Heart right ventricle (tissue), 16 donors: Measurements from ENCODE around the gene ATG4A. TPM values are rescaled to one million over a fixed set of nuclear protein-coding genes. Genes with fewer than 3 reads are reported as not detected.
A peak's percentile ranks its signal among the peaks of the same experiment; 100 is the strongest.

Source experiments
- ATAC-seq, 8 donors: fragments of 200-7000 bp; cut with Tn5 transposase; one replicate each; pipeline ENCODE4 v1.9.1; 2020; ENCODE audit warnings: mild to moderate bottlenecking in 8 of 8, moderate library complexity in 8 of 8, moderate number of reproducible peaks in 1 of 8
- DNase-seq, 2 donors: peaks; one replicate each; pipeline ENCODE4 v3.0.0-alpha.2; 2020
- H3K27ac ChIP-seq, 10 donors: fragments of 200-600 bp; sonication (generic) in 2 of 10; one replicate each; pipeline versions ENCODE4 v1.5.0 to v1.8.0; 2020 to 2022; ENCODE audit warnings: mild to moderate bottlenecking in 3 of 10
- H3K27me3 ChIP-seq, 7 donors: fragments of 200-600 bp; one replicate each; pipeline ENCODE4 v1.8.0; 2021 to 2022; ENCODE audit warnings: mild to moderate bottlenecking in 2 of 7
- H3K36me3 ChIP-seq, 9 donors: fragments of 200-600 bp; sonication (generic) in 1 of 9; one replicate each; pipeline versions ENCODE4 v1.5.0 to v1.8.0; 2020 to 2022; ENCODE audit warnings: mild to moderate bottlenecking in 2 of 9
- H3K4me1 ChIP-seq, 9 donors: fragments of 200-600 bp; sonication (generic) in 1 of 9; one replicate each; pipeline versions ENCODE4 v1.5.0 to v1.8.0; 2020 to 2022; ENCODE audit warnings: mild to moderate bottlenecking in 4 of 9
- H3K4me3 ChIP-seq, 10 donors: fragments of 200-600 bp; sonication (generic) in 2 of 10; one replicate each; pipeline versions ENCODE4 v1.5.0 to v1.8.0; 2020 to 2022; ENCODE audit warnings: mild to moderate bottlenecking in 7 of 10, moderate library complexity in 2 of 10
- H3K9me3 ChIP-seq, 11 donors: fragments of 200-600 bp in 10 of 11; sonication (generic) in 2 of 11; one replicate each; pipeline versions ENCODE4 v1.5.0 to v1.8.0; 2013 to 2022; ENCODE audit warnings: mild to moderate bottlenecking in 2 of 11, control low read depth in 1 of 11, moderate library complexity in 1 of 11
- WGBS, 2 donors: extraction: QIAGEN DNeasy Blood & Tissue Kit; methylation state at CpG; one replicate each; pipeline ENCODE4 v1.1.7; 2013; ENCODE audit warnings: inconsistent platforms in 1 of 2; 5-methylcytosine and 5-hydroxymethylcytosine counted together
- intact Hi-C, 10 donors: fragments of 100-400 bp; cut with DNase I; formaldehyde crosslinking; loops; one replicate each; pipeline versions ENCODE4 v1.11.1 to v1.14.2; 2022
- polyA plus RNA-seq, 2 donors: library from polyadenylated mRNA; stranded (reverse); fragments of 200-250 nt; gene quantifications; one replicate each; pipeline ENCODE4 v1.2.3, GENCODE V29; 2013
- total RNA-seq, 10 donors: library from RNA; stranded (reverse); fragmentation: NEBNext Ultra II Directional in 3 of 10; extraction: Animal tissue kit (Norgen Biotek cat#: 25700) in 3 of 10; gene quantifications; one replicate each; pipeline versions ENCODE4 v1.2.1 to v1.2.4, GENCODE V29; 2021 to 2023
- TF ChIP-seq, protein P1 (sequence below), 9 donors: fragments of 200-600 bp; sonication (generic) in 2 of 9; IDR thresholded peaks; one replicate each; pipeline versions ENCODE4 v1.5.0 to v1.8.0; 2021 to 2022; ENCODE audit warnings: antibody characterized with exemption in 9 of 9, mild to moderate bottlenecking in 5 of 9, moderate library complexity in 1 of 9
- donor health status: Arrhythmogenic right ventricular cardiomyopathy.
- donor health status: ischemic (EF 13 %, LVEDD 7.1; RV severe dilation, severe dysfunction).
- donor health status: healthy with polysubstance abuse.
- donor health status: DM: no; HTN: yes; CAD: no.
- donor health status: DM: no; HTN: no; CAD: no.
- donor health status: ischemic (EF 25% LVEDD 6.9; RV normal size, moderate dysfunction).
- donor health status: ischemic (EF 25% LVEDD 5.7; RV mildly dilated, moderate dysfunction).
- donor health status: healthy.
- donor health status: DM: yes; HTN: yes; CAD: no.
- donor health status: Ischemic cardiomyopathy.
- donor health status: ischemic (EF 35%, LVEDD 5.7; RV mildly dilated, moderate dysfunction).
- donor health status: nonischemic (EF 11% LVEDD 7.7; RV severe dilation, severe dysfunction).
- donor health status: DM: yes; HTN: yes; CAD: no.
- donor health status: PGD.
- donor health status: ischemic (EF 29% LVEDD 5.4; RV normal size, mild dysfunction).
- donor health status: nonischemic (EF 23%, LVEDD 6.1; RV moderate dilation, normal function).

Gene ATG4A
- total and polyA plus RNA-seq, 12 donors = 13.1 to 20.5 (median 17.1) TPM

DNA sequence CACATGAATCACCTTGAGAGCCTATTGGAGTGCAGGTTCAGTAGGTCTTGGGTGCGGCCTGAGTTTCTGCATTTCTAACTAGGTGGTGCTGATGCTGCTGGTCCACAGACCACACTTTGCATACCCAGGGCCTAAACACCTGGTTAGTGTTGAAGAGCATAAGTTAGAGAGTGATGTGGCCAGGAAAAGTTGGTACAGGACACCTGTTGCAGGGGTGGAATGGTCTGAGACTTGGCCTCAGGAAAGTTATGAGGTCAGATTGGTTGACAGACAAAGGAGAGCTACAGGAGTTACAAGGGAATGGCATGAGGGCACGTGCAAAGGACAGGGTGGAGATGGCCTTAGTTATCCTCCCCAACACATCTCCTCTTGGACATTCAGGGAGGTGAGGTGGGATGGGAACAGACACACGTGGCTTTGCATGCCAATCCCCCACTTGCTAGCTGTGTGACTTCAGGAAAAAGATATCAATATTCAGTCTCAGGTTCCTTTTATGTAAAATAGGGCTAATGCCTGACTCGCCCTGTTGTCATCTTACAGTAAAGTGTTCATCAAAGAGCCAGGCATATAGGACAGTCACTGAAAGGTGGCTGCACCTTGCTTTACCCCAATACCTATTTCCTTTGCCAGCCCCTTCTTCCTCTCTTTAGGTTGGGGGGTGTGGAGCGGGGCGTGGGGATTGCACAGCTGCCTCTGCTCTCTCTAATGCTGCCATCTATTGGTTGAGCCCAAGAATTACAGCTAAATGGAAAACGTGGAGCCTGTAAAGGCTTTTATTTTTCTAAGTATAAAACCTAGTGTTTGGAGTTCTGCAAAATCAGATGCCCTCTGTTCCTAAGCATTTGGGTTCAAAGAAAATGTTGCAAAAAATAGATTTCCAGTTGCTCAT is 47.5 kb downstream of the ATG4A start:
- Histone ChIP-seq H3K27ac (no peak overlapping the region), H3K36me3 (peaks cover 0 to 79% (median 0%) of the 10 kb centered on the region in 9 donors), H3K4me3 (no peak overlapping the region), H3K27me3 (peaks cover 0 to 6% (median 0%) of the 10 kb centered on the region in 7 donors), H3K4me1 (no peaks in the 10 kb centered on the region), H3K9me3 (peaks cover 0 to 3% (median 0%) of the 10 kb centered on the region in 11 donors)
- intact Hi-C loops = loop anchor here in 5 of 10 donors (2.0 to 10.0 kb wide), 3 partner anchors 114 to 118 kb away; no protein-coding TSS in a partner anchor
- ATAC-seq (peak in 2 of 8 donors; percentile 14 to 44), DNase-seq (no peak)
- TF ChIP-seq, protein P1, sequence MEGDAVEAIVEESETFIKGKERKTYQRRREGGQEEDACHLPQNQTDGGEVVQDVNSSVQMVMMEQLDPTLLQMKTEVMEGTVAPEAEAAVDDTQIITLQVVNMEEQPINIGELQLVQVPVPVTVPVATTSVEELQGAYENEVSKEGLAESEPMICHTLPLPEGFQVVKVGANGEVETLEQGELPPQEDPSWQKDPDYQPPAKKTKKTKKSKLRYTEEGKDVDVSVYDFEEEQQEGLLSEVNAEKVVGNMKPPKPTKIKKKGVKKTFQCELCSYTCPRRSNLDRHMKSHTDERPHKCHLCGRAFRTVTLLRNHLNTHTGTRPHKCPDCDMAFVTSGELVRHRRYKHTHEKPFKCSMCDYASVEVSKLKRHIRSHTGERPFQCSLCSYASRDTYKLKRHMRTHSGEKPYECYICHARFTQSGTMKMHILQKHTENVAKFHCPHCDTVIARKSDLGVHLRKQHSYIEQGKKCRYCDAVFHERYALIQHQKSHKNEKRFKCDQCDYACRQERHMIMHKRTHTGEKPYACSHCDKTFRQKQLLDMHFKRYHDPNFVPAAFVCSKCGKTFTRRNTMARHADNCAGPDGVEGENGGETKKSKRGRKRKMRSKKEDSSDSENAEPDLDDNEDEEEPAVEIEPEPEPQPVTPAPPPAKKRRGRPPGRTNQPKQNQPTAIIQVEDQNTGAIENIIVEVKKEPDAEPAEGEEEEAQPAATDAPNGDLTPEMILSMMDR (IDR thresholded peaks at IDR 0.05) = peak; percentile 19 to 56 (median 48)
- 79 to 86% methylated on average over 7 of the region's 7 CpGs for WGBS, 2 donors

DNA sequence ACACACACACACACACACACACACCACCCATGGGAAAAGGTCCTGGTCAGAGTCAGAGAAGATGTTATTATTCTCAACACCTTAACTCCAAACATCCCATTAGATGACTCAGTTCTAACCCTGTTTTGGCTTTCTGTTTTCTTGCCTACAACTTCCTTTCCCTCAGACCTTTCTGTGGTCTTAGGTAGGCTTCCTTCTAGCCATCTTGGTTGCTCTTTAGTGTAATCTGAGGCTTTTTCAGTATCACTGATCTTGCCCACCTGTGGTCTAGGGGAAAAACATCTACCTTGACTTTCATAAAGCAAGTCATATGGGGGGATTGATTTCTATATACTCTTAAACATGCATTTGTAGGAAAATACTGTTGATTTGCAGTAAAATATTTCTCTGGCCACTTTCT is 56.9 kb downstream of the ATG4A start:
- Histone ChIP-seq H3K27ac (no peak overlapping the region), H3K4me1 (no peaks in the 10 kb centered on the region), H3K4me3 (no peak overlapping the region), H3K36me3 (peaks cover 0 to 74% (median 0%) of the 10 kb centered on the region in 9 donors), H3K27me3 (peaks cover 0 to 6% (median 0%) of the 10 kb centered on the region in 7 donors), H3K9me3 (no peaks in the 10 kb centered on the region)
- TF ChIP-seq, protein P1 (IDR thresholded peaks at IDR 0.05) = no peak
- intact Hi-C loops = loop anchor here in 1 of 10 donors (10.0 kb wide), 1 partner anchor 64 kb away; no protein-coding TSS in a partner anchor
- DNase-seq (no peak), ATAC-seq (no peak)

DNA sequence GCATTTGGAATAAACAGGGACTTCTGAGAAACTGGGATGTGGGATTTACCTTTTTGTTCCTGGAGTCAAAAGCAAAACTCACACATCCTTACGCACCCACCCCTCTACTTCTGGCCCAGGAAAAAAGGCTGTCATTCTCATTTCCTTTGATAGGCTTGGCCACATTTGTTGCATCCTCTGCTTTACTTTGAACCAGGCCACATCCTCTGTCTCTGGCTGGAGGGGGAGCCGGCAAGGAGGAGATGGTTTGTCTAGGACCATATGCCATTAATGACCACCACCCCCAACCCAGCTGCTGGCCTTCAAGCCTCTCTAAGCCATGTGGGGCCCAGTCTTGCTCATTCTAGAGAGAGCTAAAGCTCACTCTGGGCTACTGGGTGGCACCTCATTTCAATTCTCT is 64.5 kb downstream of the ATG4A start:
- TF ChIP-seq, protein P1 (IDR thresholded peaks at IDR 0.05) = no peak
- DNase-seq (no peak), ATAC-seq (peak in 1 of 8 donors; percentile 30)
- Histone ChIP-seq H3K27me3 (peaks cover 0 to 34% (median 0%) of the 10 kb centered on the region in 7 donors), H3K4me1 (no peaks in the 10 kb centered on the region), H3K36me3 (peaks cover 0 to 48% (median 0%) of the 10 kb centered on the region in 9 donors), H3K4me3 (no peak overlapping the region), H3K9me3 (no peaks in the 10 kb centered on the region), H3K27ac (no peak overlapping the region)
- intact Hi-C loops = no loop called here
- 75 to 82% methylated on average over 2 of the region's 2 CpGs for WGBS, 2 donors

DNA sequence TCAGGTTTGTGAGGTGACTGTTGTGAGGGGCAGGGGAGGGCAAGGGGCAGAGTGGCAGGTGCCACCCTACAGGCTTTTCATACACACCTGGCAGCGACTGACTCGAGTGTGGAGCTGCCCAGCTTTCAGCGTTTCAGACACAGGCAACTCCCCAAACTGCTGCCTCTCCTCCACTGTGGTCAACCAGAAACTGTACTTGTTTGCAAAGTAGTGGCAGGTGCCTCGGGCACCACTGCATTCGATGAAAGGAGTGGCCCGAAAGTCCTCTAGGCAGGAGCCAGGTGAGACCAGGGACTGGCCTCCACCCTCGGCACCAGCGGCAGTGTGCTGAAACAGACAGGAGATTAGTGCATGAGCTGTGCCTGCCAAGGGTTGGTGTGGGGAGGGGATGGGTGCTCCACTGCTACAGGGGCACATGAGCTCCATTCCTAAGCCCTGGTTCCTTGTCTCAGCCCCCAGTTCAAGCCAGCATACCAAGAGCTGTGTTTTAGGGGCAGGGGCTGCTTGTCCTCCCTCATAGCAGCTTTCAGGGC is 65.4 kb downstream of the ATG4A start:
- no peak for DNase-seq
- peak in 1 of 8 donors; percentile 44 for ATAC-seq
- 96% methylated on average over 8 of the region's 8 CpGs for WGBS, 2 donors
- Histone ChIP-seq H3K36me3 (peaks cover 0 to 40% (median 0%) of the 10 kb centered on the region in 9 donors), H3K27ac (no peak overlapping the region), H3K9me3 (no peaks in the 10 kb centered on the region), H3K4me3 (no peak overlapping the region), H3K4me1 (no peaks in the 10 kb centered on the region), H3K27me3 (peaks cover 0 to 34% (median 0%) of the 10 kb centered on the region in 7 donors)
- TF ChIP-seq, protein P1 (IDR thresholded peaks at IDR 0.05) = no peak
- intact Hi-C loops = no loop called here
